SK-N-SH (cell line): ENCODE measurements around the gene THADA. TPM values are rescaled to one million over a fixed set of nuclear protein-coding genes. Genes with fewer than 3 reads are reported as not detected.

ENCODE experiments used
- CTCF ChIA-PET: fragments of 300-600, 350-600 bp; formaldehyde crosslinking; extraction: SDS; loops from one replicate; lab custom pipeline; 2021; lab: Yijun Ruan, JAX
- POLR2A ChIA-PET: fragments of 350-600 bp; sonication (Branson Sonifier 250); formaldehyde crosslinking; extraction: SDS; loops from one replicate; lab custom pipeline; 2020; ENCODE audit warnings: antibody characterized with exemption, inconsistent platforms; lab: Yijun Ruan, JAX
- DNase-seq: peaks from one replicate; pipeline ENCODE4 v3.0.0; 2012
- H2AFZ ChIP-seq: fragments of 200-600 bp; sonication (generic); 2 replicates; pipeline ENCODE4 v1.8.1; 2016; ENCODE audit warnings: antibody characterized with exemption, mild to moderate bottlenecking, low read depth
- H3F3A ChIP-seq: fragments of 200-600 bp; sonication (generic); replicated peaks from 2 replicates; pipeline ENCODE3; 2016; ENCODE audit warnings: antibody characterized with exemption, mild to moderate bottlenecking; ENCODE audit not compliant: insufficient read depth
- H3K27ac ChIP-seq, 2 experiments: fragments of 200-500 bp in 1 of 2; fragments of 200-600 bp in 1 of 2; sonication (Bioruptor generic) in 1 of 2; sonication (generic), shearing (Covaris generic) in 1 of 2; 2 replicates each; pipeline versions ENCODE4 v1.5.1 to v1.6.1; 2014 to 2016; ENCODE audit warnings: low read depth in 2 of 2, inconsistent platforms in 1 of 2, low read length in 1 of 2, mild to moderate bottlenecking in 1 of 2, mixed read lengths in 1 of 2
- H3K27me3 ChIP-seq: fragments of 200-600 bp; sonication (generic), shearing (Covaris generic); 2 replicates; pipeline ENCODE4 v1.6.1; 2016; ENCODE audit warnings: mixed run types; ENCODE audit not compliant: insufficient read depth
- H3K36me3 ChIP-seq, 2 experiments: fragments of 200-500 bp in 1 of 2; fragments of 200-600 bp in 1 of 2; sonication (Bioruptor generic) in 1 of 2; sonication (generic) in 1 of 2; replicated peaks in 1 of 2; 2 replicates each; pipeline versions ENCODE3 to v1.5.1; 2014 to 2016; ENCODE audit warnings: low read length in 1 of 2, mild to moderate bottlenecking in 1 of 2; ENCODE audit not compliant: insufficient read depth in 2 of 2, control insufficient read depth in 1 of 2
- H3K4me1 ChIP-seq, 2 experiments: fragments of 200-500 bp in 1 of 2; fragments of 200-600 bp in 1 of 2; sonication (Bioruptor generic) in 1 of 2; sonication (generic), shearing (Covaris generic) in 1 of 2; 2 replicates each; pipeline versions ENCODE4 v1.5.1 to v1.6.1; 2014 to 2016; ENCODE audit warnings: low read depth in 1 of 2, low read length in 1 of 2, mixed run types in 1 of 2; ENCODE audit not compliant: insufficient read depth in 2 of 2, control insufficient read depth in 1 of 2
- H3K4me2 ChIP-seq: fragments of 200-600 bp; sonication (generic), shearing (Covaris generic); 2 replicates; pipeline ENCODE4 v1.6.1; 2017; ENCODE audit warnings: mixed run types
- H3K4me3 ChIP-seq, 2 experiments: fragments of 200-500 bp in 1 of 2; fragments of 200-600 bp in 1 of 2; sonication (Bioruptor generic) in 1 of 2; sonication (generic), shearing (Covaris generic) in 1 of 2; 2 replicates each; pipeline versions ENCODE4 v1.5.1 to v1.8.1; 2014 to 2016; ENCODE audit warnings: low read depth in 2 of 2, inconsistent platforms in 1 of 2, low read length in 1 of 2, mild to moderate bottlenecking in 1 of 2, mixed read lengths in 1 of 2, moderate library complexity in 1 of 2
- H3K79me2 ChIP-seq: fragments of 200-600 bp; sonication (generic); 2 replicates; pipeline ENCODE4 v1.8.1; 2017; ENCODE audit warnings: mild to moderate bottlenecking; ENCODE audit not compliant: insufficient read depth
- H3K9ac ChIP-seq: fragments of 200-600 bp; sonication (generic); 2 replicates; pipeline ENCODE4 v1.6.1; 2017; ENCODE audit warnings: mixed run types
- H3K9me2 ChIP-seq: fragments of 200-600 bp; sonication (generic); 2 replicates; pipeline ENCODE4 v1.6.1; 2017; ENCODE audit warnings: mixed run types
- H3K9me3 ChIP-seq: fragments of 200-600 bp; sonication (generic); 2 replicates; pipeline ENCODE4 v1.6.1; 2017; ENCODE audit warnings: mixed run types, mild to moderate bottlenecking, moderate library complexity
- H4K20me1 ChIP-seq: fragments of 200-600 bp; sonication (generic); 2 replicates; pipeline ENCODE4 v1.6.1; 2017; ENCODE audit warnings: mild to moderate bottlenecking, mixed run types; ENCODE audit not compliant: insufficient read depth
- CHD2 ChIP-seq: fragments of 150-350 bp; IDR thresholded peaks from 2 replicates; pipeline ENCODE4 v1.6.1; 2018; ENCODE audit warnings: low read length; ENCODE audit not compliant: partially characterized antibody
- EZH2phosphoT487 ChIP-seq: fragments of 200-600 bp; sonication (generic); IDR thresholded peaks from 2 replicates; pipeline ENCODE4 v1.6.1; 2017; ENCODE audit warnings: low read depth, mixed run types, mild to moderate bottlenecking, antibody characterized with exemption, moderate library complexity, borderline replicate concordance
- GABPA ChIP-seq: IDR thresholded peaks from 2 replicates; pipeline ENCODE4 v1.4.0; 2012; ENCODE audit warnings: low read depth, mild to moderate bottlenecking
- GATA2 ChIP-seq: sonication (generic); formaldehyde crosslinking; IDR thresholded peaks from 2 replicates; pipeline ENCODE4 v1.5.0; 2020; ENCODE audit warnings: mild to moderate bottlenecking, missing genetic modification reagents
- MAX ChIP-seq: IDR thresholded peaks from 2 replicates; pipeline ENCODE4 v1.4.0; 2012; ENCODE audit warnings: low read depth
- MEF2A ChIP-seq: IDR thresholded peaks from 2 replicates; pipeline ENCODE4 v1.4.0; 2012; ENCODE audit warnings: low read depth, borderline replicate concordance
- NFIC ChIP-seq: IDR thresholded peaks from 2 replicates; pipeline ENCODE4 v1.4.0; 2012; ENCODE audit warnings: borderline replicate concordance
- NRF1 ChIP-seq: IDR thresholded peaks from 2 replicates; pipeline ENCODE4 v1.6.1; 2012; ENCODE audit warnings: low read depth, mild to moderate bottlenecking, low read length
- POLR2AphosphoS5 ChIP-seq: IDR thresholded peaks from 2 replicates; pipeline ENCODE4 v1.6.1; 2012; ENCODE audit warnings: low read depth, low read length
- RAD21 ChIP-seq: IDR thresholded peaks from 2 replicates; pipeline ENCODE4 v1.6.1; 2012; ENCODE audit warnings: mild to moderate bottlenecking, low read length
- RFX5 ChIP-seq: IDR thresholded peaks from 2 replicates; pipeline ENCODE4 v1.6.1; 2012; ENCODE audit warnings: mild to moderate bottlenecking, improper control_type of control experiment, low read length
- SIN3A ChIP-seq: IDR thresholded peaks from 2 replicates; pipeline ENCODE4 v1.6.1; 2012; ENCODE audit warnings: low read depth, mild to moderate bottlenecking, low read length, moderate library complexity, borderline replicate concordance
- TAF1 ChIP-seq: IDR thresholded peaks from 2 replicates; pipeline ENCODE4 v1.6.1; 2012; ENCODE audit warnings: low read depth, mild to moderate bottlenecking, low read length, moderate library complexity, borderline replicate concordance
- ZBTB33 ChIP-seq: IDR thresholded peaks from 2 replicates; pipeline ENCODE4 v1.4.0; 2012; ENCODE audit warnings: low read depth, borderline replicate concordance
- WGBS: methylation state at CpG from one replicate; pipeline ENCODE4 v1.1.6; 2017; ENCODE audit warnings: low lambda C conversion rate; 5-methylcytosine and 5-hydroxymethylcytosine counted together
- polyA plus RNA-seq, 3 experiments: library from polyadenylated mRNA; depleted of rRNA; stranded (reverse); fragments of >200 nt; gene quantifications; 2 replicates each; pipeline ENCODE4 v1.2.3, GENCODE V29; 2012
- TF ChIP-seq, protein P1 (sequence below): fragments of 150-350 bp; IDR thresholded peaks from 2 replicates; pipeline ENCODE4 v1.6.1; 2017; ENCODE audit warnings: antibody characterized with exemption, low read length, low read depth, borderline replicate concordance
- TF ChIP-seq, protein P2 (sequence below): IDR thresholded peaks from 2 replicates; pipeline ENCODE4 v1.4.0; 2012; ENCODE audit warnings: low read depth, borderline replicate concordance

The THADA gene
- polyA plus RNA-seq, 1 of the 3 experiments (the other 2 are of a cell fraction): 25.6 TPM

- no peaks in the 10 kb centered on the region for H3K9me2 ChIP-seq
- no peak overlapping the region for H3K4me2 ChIP-seq
- CTCF ChIA-PET: interaction anchor here (0.8 to 1.4 kb wide), 2 partner anchors 74 to 177 kb away, joined by 3 read pairs; no protein-coding TSS in a partner anchor
- WGBS: 95% methylated on average over 7 of the region's 7 CpGs
- TF ChIP-seq RAD21 (no peak), SIN3A (no peak), EZH2phosphoT487 (no peak), NFIC (no peak), GABPA (no peak), GATA2 (CRISPR knock-in tag) (no peak), POLR2AphosphoS5 (no peak), MEF2A (no peak), ZBTB33 (no peak), CHD2 (no peak), TAF1 (no peak), NRF1 (no peak), RFX5 (no peak), MAX (no peak)
- TF ChIP-seq, protein P1, sequence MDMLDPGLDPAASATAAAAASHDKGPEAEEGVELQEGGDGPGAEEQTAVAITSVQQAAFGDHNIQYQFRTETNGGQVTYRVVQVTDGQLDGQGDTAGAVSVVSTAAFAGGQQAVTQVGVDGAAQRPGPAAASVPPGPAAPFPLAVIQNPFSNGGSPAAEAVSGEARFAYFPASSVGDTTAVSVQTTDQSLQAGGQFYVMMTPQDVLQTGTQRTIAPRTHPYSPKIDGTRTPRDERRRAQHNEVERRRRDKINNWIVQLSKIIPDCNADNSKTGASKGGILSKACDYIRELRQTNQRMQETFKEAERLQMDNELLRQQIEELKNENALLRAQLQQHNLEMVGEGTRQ: no peak
- TF ChIP-seq, protein P2, sequence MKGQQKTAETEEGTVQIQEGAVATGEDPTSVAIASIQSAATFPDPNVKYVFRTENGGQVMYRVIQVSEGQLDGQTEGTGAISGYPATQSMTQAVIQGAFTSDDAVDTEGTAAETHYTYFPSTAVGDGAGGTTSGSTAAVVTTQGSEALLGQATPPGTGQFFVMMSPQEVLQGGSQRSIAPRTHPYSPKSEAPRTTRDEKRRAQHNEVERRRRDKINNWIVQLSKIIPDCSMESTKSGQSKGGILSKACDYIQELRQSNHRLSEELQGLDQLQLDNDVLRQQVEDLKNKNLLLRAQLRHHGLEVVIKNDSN: no peak
- H3K27me3 ChIP-seq: no peaks in the 10 kb centered on the region
- H3K4me3 ChIP-seq: no peak overlapping the region
- H3K36me3 ChIP-seq: no peaks in the 10 kb centered on the region
- no peaks in the 10 kb centered on the region for H3F3A ChIP-seq
- no peaks in the 10 kb centered on the region; a peak in 1 of 4 replicates for H3K4me1 ChIP-seq
- no peaks in the 10 kb centered on the region for H4K20me1 ChIP-seq
- H3K79me2 ChIP-seq: no peaks in the 10 kb centered on the region
- H3K27ac ChIP-seq: no peak overlapping the region
- H3K9me3 ChIP-seq: no peaks in the 10 kb centered on the region
- no peak overlapping the region for H3K9ac ChIP-seq
- no peak for DNase-seq
- POLR2A ChIA-PET: no interaction called here
- H2AFZ ChIP-seq: no peak overlapping the region
These were observed 394.8 kb downstream of the THADA start for GRCh38 chr2:43201016-43201415.
